Activated naive CD4-positive, alpha-beta T cell treated with anti-CD3 and anti-CD28 coated beads for 36 hours (primary cell): Measurements from ENCODE around the gene ZMYND10. TPM values are rescaled to one million over a fixed set of nuclear protein-coding genes. Genes with fewer than 3 reads are reported as not detected.

ENCODE experiments used
- CTCF ChIA-PET: fragments of 350-600 bp; sonication (Branson Sonifier 250); formaldehyde crosslinking; loops from one replicate; lab custom pipeline; 2021; ENCODE audit warnings: antibody characterized with exemption; lab: Charles Lee
- DNase-seq: peaks from one replicate; pipeline ENCODE4 v3.0.0-alpha.2; 2020
- H3K27ac Mint-ChIP-seq: one replicate; pipeline ENCODE4 v1.8.0; 2021; ENCODE audit warnings: mild to moderate bottlenecking, mixed read lengths
- H3K27me3 Mint-ChIP-seq: one replicate; pipeline ENCODE4 v1.8.0; 2021; ENCODE audit warnings: low read depth, mixed read lengths
- H3K36me3 Mint-ChIP-seq: one replicate; pipeline ENCODE4 v1.8.0; 2021; ENCODE audit warnings: low read depth, mixed read lengths
- H3K4me1 Mint-ChIP-seq: one replicate; pipeline ENCODE4 v1.8.0; 2021; ENCODE audit warnings: low read depth, mixed read lengths
- H3K4me3 Mint-ChIP-seq: one replicate; pipeline ENCODE4 v1.8.0; 2021; ENCODE audit warnings: mild to moderate bottlenecking, moderate library complexity, mixed read lengths
- H3K9me3 Mint-ChIP-seq: one replicate; pipeline ENCODE4 v1.8.0; 2021; ENCODE audit warnings: mixed read lengths
- intact Hi-C: fragments of 100-400 bp; cut with micrococcal nuclease; formaldehyde crosslinking; loops from one replicate; pipeline ENCODE4 v1.15.1; 2023
- total RNA-seq, 2 experiments: library from RNA; stranded (reverse); gene quantifications; one replicate each; pipeline ENCODE4 v1.2.3, GENCODE V29; 2021

ZMYND10 gene
- total RNA-seq, 2 experiments from 2014 or later: 0.54 to 0.57 TPM

GRCh38 chr3:50353245-50354004 is 7.9 kb upstream of the ZMYND10 start:
- Mint-ChIP-seq H3K27me3 (no peaks in the 10 kb centered on the region), H3K36me3 (peaks cover 18% of the 10 kb centered on the region), H3K27ac (no peak overlapping the region), H3K4me3 (no peak overlapping the region), H3K9me3 (no peaks in the 10 kb centered on the region), H3K4me1 (peaks cover 63% of the 10 kb centered on the region)
- no peak for DNase-seq
- intact Hi-C loops: loop anchor here (10.0 kb wide), 1 partner anchor 1031 kb away; the partner anchor contains the start of gene MANF
- CTCF ChIA-PET: interaction anchor here (0.9 to 1.6 kb wide), 7 partner anchors 8 to 196 kb away, joined by 3 to 5 read pairs (median 3); no protein-coding TSS in a partner anchor

DNA sequence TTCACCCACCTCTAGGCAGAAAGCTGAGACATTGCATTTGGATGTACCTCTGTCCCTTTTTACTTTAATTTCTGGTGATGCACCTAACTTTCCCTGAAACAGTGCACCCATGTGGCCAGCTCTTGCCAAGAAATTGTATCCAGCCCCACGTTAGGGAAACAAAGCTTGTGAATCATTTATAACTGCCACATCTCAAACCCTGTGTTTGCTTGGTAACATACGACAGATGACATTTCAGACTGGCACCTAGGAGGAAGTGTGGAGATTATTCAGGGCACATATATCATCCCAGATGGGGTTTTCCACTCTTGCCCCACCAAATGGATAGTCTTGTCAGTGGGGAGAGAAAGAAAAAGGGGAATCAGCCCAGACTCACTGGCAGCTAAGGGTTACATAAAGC is 7.2 kb upstream of the ZMYND10 start:
- Mint-ChIP-seq H3K4me1 (peaks cover 63% of the 10 kb centered on the region), H3K27me3 (no peaks in the 10 kb centered on the region), H3K4me3 (no peak overlapping the region), H3K27ac (no peak overlapping the region), H3K9me3 (no peaks in the 10 kb centered on the region), H3K36me3 (peaks cover 16% of the 10 kb centered on the region)
- CTCF ChIA-PET: interaction anchor here (0.9 to 1.6 kb wide), 5 partner anchors 8 to 190 kb away, joined by 3 to 4 read pairs (median 3); no protein-coding TSS in a partner anchor
- intact Hi-C loops: loop anchor here (10.0 kb wide), 1 partner anchor 1032 kb away; the partner anchor contains the start of gene MANF
- peak; percentile 24 for DNase-seq

DNA sequence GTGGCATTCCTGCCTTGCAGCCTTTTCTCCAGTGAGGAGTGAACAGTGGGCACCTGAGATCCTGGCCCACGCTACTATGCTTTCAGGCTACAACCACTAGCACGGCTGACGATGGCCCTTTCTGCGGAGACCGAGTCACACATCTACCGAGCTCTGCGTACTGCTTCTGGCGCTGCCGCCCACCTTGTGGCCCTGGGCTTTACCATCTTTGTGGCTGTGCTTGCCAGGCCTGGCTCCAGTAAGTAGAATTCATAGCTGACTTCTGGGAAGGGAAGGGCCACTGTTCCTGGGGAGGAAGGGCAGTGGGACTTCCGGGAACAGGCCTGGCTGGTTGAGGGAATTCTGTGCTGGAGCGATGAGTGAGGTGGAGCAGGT is 5.8 kb upstream of the ZMYND10 start:
- DNase-seq: peak; percentile 19
- intact Hi-C loops: loop anchor here (1.0 to 10.0 kb wide), 4 partner anchors 8 to 1033 kb away; partner anchors contain the start of genes HEMK1, HYAL3, MANF and NAA80
- no peaks in the 10 kb centered on the region for H3K27me3 Mint-ChIP-seq
- peak overlapping the region; percentile 97 for H3K4me3 Mint-ChIP-seq
- CTCF ChIA-PET: interaction anchor here (3.4 kb wide), 1 partner anchor 14 kb away, joined by 14 read pairs; no protein-coding TSS in a partner anchor
- H3K27ac Mint-ChIP-seq: peak overlapping the region; percentile 97
- H3K36me3 Mint-ChIP-seq: peaks cover 14% of the 10 kb centered on the region
- peaks cover 61% of the 10 kb centered on the region for H3K4me1 Mint-ChIP-seq
- no peaks in the 10 kb centered on the region for H3K9me3 Mint-ChIP-seq

GRCh38 chr3:50350527-50351322 is 5.2 kb upstream of the ZMYND10 start, which contains the start of the genes CYB561D2 and NPRL2:
CYB561D2 (plus strand) TSS chr3:50350862; CDS start chr3:50351434, 572 bp downstream.
NPRL2 (minus strand) TSS chr3:50350775; CDS start chr3:50350652, 123 bp downstream.
- DNase-seq: peak; percentile 99
- intact Hi-C loops: loop anchor here (1.0 to 10.0 kb wide), 7 partner anchors 9 to 1034 kb away; partner anchors contain the start of genes HEMK1, HYAL3, IFRD2 and MANF
- Mint-ChIP-seq H3K9me3 (no peaks in the 10 kb centered on the region), H3K4me3 (peak within 1 kb of the TSS; percentile 97), H3K36me3 (peaks cover 14% of the 10 kb centered on the region), H3K27ac (peak within 1 kb of the TSS; percentile 97), H3K4me1 (peaks cover 59% of the 10 kb centered on the region), H3K27me3 (no peaks in the 10 kb centered on the region)
- CTCF ChIA-PET: interaction anchor here (0.8 to 4.1 kb wide), 5 partner anchors 10 to 226 kb away, joined by 3 to 29 read pairs (median 6); partner anchors contain the start of gene RASSF1

DNA sequence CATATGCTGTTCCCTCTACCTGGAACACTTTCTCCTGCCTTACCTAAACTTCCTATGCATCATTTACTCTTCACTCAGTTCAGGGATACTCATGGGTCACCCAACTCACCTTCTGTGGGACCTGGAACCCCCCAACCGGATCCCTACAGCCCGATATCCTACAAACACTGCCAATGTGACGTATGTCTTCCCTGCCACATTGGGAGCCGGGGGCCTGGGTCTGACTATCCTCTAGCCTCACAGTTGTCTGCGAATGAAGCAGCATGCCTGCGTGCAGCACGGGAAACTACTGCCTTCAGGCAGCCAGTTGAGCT is 4.6 kb upstream of the ZMYND10 start:
- peaks cover 58% of the 10 kb centered on the region for H3K4me1 Mint-ChIP-seq
- intact Hi-C loops: loop anchor here (1.0 to 10.0 kb wide), 5 partner anchors 13 to 1035 kb away; partner anchors contain the start of genes HEMK1, IFRD2 and MANF

GRCh38 chr3:50347187-50347813 is 1.8 kb upstream of the ZMYND10 start:
- intact Hi-C loops: loop anchor here (1.0 kb wide), 1 partner anchor 195 kb away; no protein-coding TSS in a partner anchor
- Mint-ChIP-seq H3K36me3 (peaks cover 10% of the 10 kb centered on the region), H3K27me3 (no peaks in the 10 kb centered on the region)

More for the DNA sequence above, 4.6 kb upstream of the ZMYND10 start:
- H3K27ac Mint-ChIP-seq: peak overlapping the region; percentile 97
- CTCF ChIA-PET: interaction anchor here (0.8 to 4.1 kb wide), 5 partner anchors 9 to 226 kb away, joined by 3 to 29 read pairs (median 6); partner anchors contain the start of gene RASSF1
- peaks cover 14% of the 10 kb centered on the region for H3K36me3 Mint-ChIP-seq
- H3K4me3 Mint-ChIP-seq: peak overlapping the region; percentile 97
- no peaks in the 10 kb centered on the region for H3K27me3 Mint-ChIP-seq
- no peaks in the 10 kb centered on the region for H3K9me3 Mint-ChIP-seq
- no peak for DNase-seq

DNA sequence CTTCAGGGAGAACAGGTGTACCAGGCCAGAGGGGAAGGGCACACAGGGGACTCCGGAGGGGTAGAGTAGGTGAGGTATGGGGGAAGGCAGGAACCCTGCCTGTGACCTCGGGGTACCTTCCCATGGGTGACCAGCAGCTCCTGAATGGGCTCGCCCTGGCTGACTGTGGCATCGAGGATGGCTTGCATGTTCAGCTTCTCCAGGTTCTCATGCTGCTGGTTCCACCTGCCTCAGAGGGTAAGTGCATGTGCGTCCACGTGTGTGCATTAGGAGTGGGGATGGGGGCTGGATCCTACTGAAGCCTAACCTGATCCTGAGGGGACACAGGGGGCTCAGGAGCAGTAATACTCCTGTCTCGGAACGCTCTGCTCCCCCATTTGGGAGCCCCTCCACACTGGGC is 524 bp downstream of the ZMYND10 start:
- intact Hi-C loops: no loop called here
- CTCF ChIA-PET: interaction anchor here (0.9 to 1.4 kb wide), 3 partner anchors 8 to 196 kb away, joined by 3 to 4 read pairs (median 4); no protein-coding TSS in a partner anchor
- Mint-ChIP-seq H3K4me1 (peaks cover 53% of the 10 kb centered on the region), H3K27me3 (no peaks in the 10 kb centered on the region), H3K27ac (no peak overlapping the region), H3K36me3 (peaks cover 9% of the 10 kb centered on the region), H3K9me3 (no peaks in the 10 kb centered on the region), H3K4me3 (no peak overlapping the region)
- no peak for DNase-seq

More at GRCh38 chr3:50347187-50347813, 1.8 kb upstream of the ZMYND10 start:
- CTCF ChIA-PET: interaction anchor here (0.6 to 4.1 kb wide), 15 partner anchors 9 to 269 kb away, joined by 3 to 29 read pairs (median 4); partner anchors contain the start of genes HYAL3 and NAA80
- no peaks in the 10 kb centered on the region for H3K9me3 Mint-ChIP-seq
- peaks cover 62% of the 10 kb centered on the region for H3K4me1 Mint-ChIP-seq
- H3K4me3 Mint-ChIP-seq: no peak overlapping the region
- peak overlapping the region; percentile 59 for H3K27ac Mint-ChIP-seq
- DNase-seq: peak; percentile 84

DNA sequence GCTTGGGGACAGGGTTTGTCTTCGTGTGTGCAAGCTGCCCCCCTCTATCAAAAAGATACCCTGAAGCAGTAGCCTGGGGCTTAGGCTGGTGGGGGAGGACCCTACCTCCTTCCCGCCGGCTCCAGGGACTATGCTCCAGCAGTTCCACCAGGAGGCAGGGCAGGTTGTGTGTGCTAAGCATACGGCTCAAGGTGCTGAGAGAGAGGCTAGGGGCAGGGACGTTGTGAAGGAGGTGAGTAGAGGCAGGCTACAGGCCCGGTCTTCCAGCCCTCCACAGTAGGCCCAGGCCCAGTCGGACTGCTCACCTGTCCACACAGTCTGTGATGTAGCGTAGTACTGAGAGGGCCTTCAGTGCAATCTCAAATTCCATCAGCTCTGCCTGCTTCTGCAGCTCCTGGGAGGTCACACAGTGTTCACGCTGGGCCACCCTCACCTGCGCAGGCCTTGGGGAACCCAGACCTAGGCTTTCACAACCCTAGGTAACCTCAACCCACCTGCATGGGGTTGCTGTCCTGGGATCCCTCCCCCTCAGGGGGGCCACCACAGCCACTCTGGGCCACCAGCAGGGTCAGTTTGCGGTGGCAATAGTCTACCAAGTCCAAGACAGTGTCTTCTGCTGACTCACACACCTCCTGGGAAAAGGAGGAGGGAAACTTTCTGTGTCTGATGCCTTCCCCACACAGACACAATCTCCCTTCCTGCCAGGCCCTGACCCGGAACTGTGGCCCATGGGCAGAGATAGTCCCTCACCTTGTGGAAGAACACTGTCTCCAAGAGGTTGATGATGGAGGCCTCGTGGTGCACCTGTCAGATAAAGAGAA is 2.5 kb downstream of the ZMYND10 start:
- DNase-seq: no peak
- CTCF ChIA-PET: interaction anchor here (0.6 kb wide), 2 partner anchors 21 to 261 kb away, joined by 3 read pairs; no protein-coding TSS in a partner anchor
- Mint-ChIP-seq H3K36me3 (peaks cover 17% of the 10 kb centered on the region), H3K9me3 (no peaks in the 10 kb centered on the region), H3K4me1 (peaks cover 48% of the 10 kb centered on the region), H3K4me3 (no peak overlapping the region), H3K27ac (no peak overlapping the region), H3K27me3 (no peaks in the 10 kb centered on the region)
- intact Hi-C loops: no loop called here

GRCh38 chr3:50341996-50342650 is 3.4 kb downstream of the ZMYND10 start:
- CTCF ChIA-PET: interaction anchor here (0.6 kb wide), 1 partner anchor 201 kb away, joined by 3 read pairs; no protein-coding TSS in a partner anchor
- H3K4me3 Mint-ChIP-seq: no peak overlapping the region
- H3K36me3 Mint-ChIP-seq: peaks cover 19% of the 10 kb centered on the region
- H3K27me3 Mint-ChIP-seq: no peaks in the 10 kb centered on the region
- H3K27ac Mint-ChIP-seq: no peak overlapping the region
- H3K9me3 Mint-ChIP-seq: no peaks in the 10 kb centered on the region
- H3K4me1 Mint-ChIP-seq: peaks cover 39% of the 10 kb centered on the region
- intact Hi-C loops: no loop called here
- no peak for DNase-seq

GRCh38 chr3:50341537-50341936 is 4.0 kb downstream of the ZMYND10 start:
- no peaks in the 10 kb centered on the region for H3K9me3 Mint-ChIP-seq
- intact Hi-C loops: no loop called here
- H3K4me1 Mint-ChIP-seq: peaks cover 38% of the 10 kb centered on the region
- H3K36me3 Mint-ChIP-seq: peaks cover 21% of the 10 kb centered on the region
- peak overlapping the region; percentile 94 for H3K4me3 Mint-ChIP-seq
- DNase-seq: no peak
- peak overlapping the region; percentile 73 for H3K27ac Mint-ChIP-seq
- CTCF ChIA-PET: interaction anchor here (0.6 to 1.3 kb wide), 2 partner anchors 8 to 201 kb away, joined by 3 to 6 read pairs; partner anchors contain the start of genes CYB561D2 and NPRL2
- no peaks in the 10 kb centered on the region for H3K27me3 Mint-ChIP-seq
